ENCODE measurements around the gene ANK3.

ANK3 gene

GRCh38 chr10:60048091-60048501 is 341.6 kb downstream of the ANK3 start:
- DNase-seq (ENCODE audit: low read depth), result no peak
- TF ChIP-seq CTCF (IDR thresholded peaks at IDR 0.05; ENCODE audit: control insufficient read depth, insufficient read depth, low read depth, low read length, missing control alignments), result peak; percentile 37

GRCh38 chr10:60045571-60045970 is 344.1 kb downstream of the ANK3 start:
- no peak overlapping the region for H3K4me3 ChIP-seq (ENCODE audit: control insufficient read depth, low read depth, low read length)
- no peak for DNase-seq (ENCODE audit: low read depth)
- TF ChIP-seq CTCF (IDR thresholded peaks at IDR 0.05; ENCODE audit: control insufficient read depth, insufficient read depth, low read depth, low read length, missing control alignments), result no peak

More at GRCh38 chr10:60048091-60048501, 341.6 kb downstream of the ANK3 start:
- H3K4me3 ChIP-seq (ENCODE audit: control insufficient read depth, low read depth, low read length), result no peak overlapping the region

GRCh38 chr10:60044971-60045370 is 344.7 kb downstream of the ANK3 start:
- DNase-seq (ENCODE audit: low read depth), result no peak
- H3K4me3 ChIP-seq (ENCODE audit: control insufficient read depth, low read depth, low read length), result no peak overlapping the region
- TF ChIP-seq CTCF (IDR thresholded peaks at IDR 0.05; ENCODE audit: control insufficient read depth, insufficient read depth, low read depth, low read length, missing control alignments), result no peak

- H3K4me3 ChIP-seq (ENCODE audit: control insufficient read depth, low read depth, low read length), result no peak overlapping the region
- DNase-seq (ENCODE audit: low read depth), result peak; percentile 45
- TF ChIP-seq CTCF (IDR thresholded peaks at IDR 0.05; ENCODE audit: control insufficient read depth, insufficient read depth, low read depth, low read length, missing control alignments), result no peak
Observed at GRCh38 chr10:60044242-60044641, 345.4 kb downstream of the ANK3 start.

GRCh38 chr10:60043561-60044241 is 346.0 kb downstream of the ANK3 start:
- DNase-seq (ENCODE audit: low read depth), result no peak
- H3K4me3 ChIP-seq (ENCODE audit: control insufficient read depth, low read depth, low read length), result no peak overlapping the region
- TF ChIP-seq CTCF (IDR thresholded peaks at IDR 0.05; ENCODE audit: control insufficient read depth, insufficient read depth, low read depth, low read length, missing control alignments), result no peak

- no peak for DNase-seq (ENCODE audit: low read depth)
- TF ChIP-seq CTCF (IDR thresholded peaks at IDR 0.05; ENCODE audit: control insufficient read depth, insufficient read depth, low read depth, low read length, missing control alignments), result no peak
Observed at GRCh38 chr10:60042914-60043313, 346.8 kb downstream of the ANK3 start.

More at GRCh38 chr10:60042914-60043313, 346.8 kb downstream of the ANK3 start:
- H3K4me3 ChIP-seq (ENCODE audit: control insufficient read depth, low read depth, low read length), result no peak overlapping the region

Data from AG09309 (cell line).